HUES6 (cell line): ENCODE results near the gene BAHD1.

Experiments used
- H3K27ac ChIP-seq: 2 replicates; pipeline ENCODE4 v1.7.0; 2013; ENCODE audit warnings: low read depth, mild to moderate bottlenecking, low read length, inconsistent platforms
- H3K27me3 ChIP-seq: 2 replicates; pipeline ENCODE4 v1.6.1; 2013; ENCODE audit warnings: low read length; ENCODE audit not compliant: control insufficient read depth, insufficient read depth
- H3K36me3 ChIP-seq: 2 replicates; pipeline ENCODE4 v1.6.1; 2013; ENCODE audit warnings: low read length; ENCODE audit not compliant: control insufficient read depth, insufficient read depth
- H3K4me1 ChIP-seq: 2 replicates; pipeline ENCODE4 v1.6.1; 2013; ENCODE audit warnings: low read length; ENCODE audit not compliant: control insufficient read depth, insufficient read depth
- H3K4me3 ChIP-seq: 2 replicates; pipeline ENCODE4 v1.5.1; 2013; ENCODE audit warnings: low read depth, low read length
- H3K9ac ChIP-seq: one replicate; pipeline ENCODE4 v1.6.1; 2013; ENCODE audit warnings: mild to moderate bottlenecking, low read length
- H3K9me3 ChIP-seq: 2 replicates; pipeline ENCODE4 v1.6.1; 2013; ENCODE audit warnings: low read depth, low read length; ENCODE audit not compliant: control insufficient read depth, insufficient read depth

The BAHD1 gene

DNA sequence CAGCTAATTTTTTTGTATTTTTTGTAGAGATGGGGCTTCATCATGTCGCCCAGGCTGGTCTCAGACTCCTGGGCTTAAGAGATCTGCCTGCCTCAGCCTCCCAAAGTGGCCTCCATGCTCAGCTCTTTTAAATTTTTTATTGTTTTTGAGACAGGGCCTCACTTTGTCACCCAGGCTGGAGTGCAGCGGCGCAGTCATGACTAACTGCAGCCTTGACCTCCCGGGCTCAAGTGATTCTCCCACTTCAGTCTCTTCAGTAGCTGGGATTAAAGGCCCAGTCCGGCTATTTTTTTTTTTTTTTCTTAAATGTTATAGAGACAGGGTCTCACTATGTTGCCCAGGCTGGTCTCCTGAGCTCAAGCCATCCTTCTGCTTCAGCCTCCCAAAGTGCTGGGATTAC lies 15.1 kb upstream of the BAHD1 start:
- 0 out of 2 replicates have a peak, but pooled peaks cover 2% of the 10 kb centered on the region for H3K27me3 ChIP-seq
- no peak overlapping the region for H3K27ac ChIP-seq
- no peak overlapping the region for H3K4me3 ChIP-seq
- peaks cover 30% of the 10 kb centered on the region for H3K4me1 ChIP-seq
- no peak overlapping the region for H3K9ac ChIP-seq
- H3K9me3 ChIP-seq: no peaks in the 10 kb centered on the region
- H3K36me3 ChIP-seq: no peaks in the 10 kb centered on the region

DNA sequence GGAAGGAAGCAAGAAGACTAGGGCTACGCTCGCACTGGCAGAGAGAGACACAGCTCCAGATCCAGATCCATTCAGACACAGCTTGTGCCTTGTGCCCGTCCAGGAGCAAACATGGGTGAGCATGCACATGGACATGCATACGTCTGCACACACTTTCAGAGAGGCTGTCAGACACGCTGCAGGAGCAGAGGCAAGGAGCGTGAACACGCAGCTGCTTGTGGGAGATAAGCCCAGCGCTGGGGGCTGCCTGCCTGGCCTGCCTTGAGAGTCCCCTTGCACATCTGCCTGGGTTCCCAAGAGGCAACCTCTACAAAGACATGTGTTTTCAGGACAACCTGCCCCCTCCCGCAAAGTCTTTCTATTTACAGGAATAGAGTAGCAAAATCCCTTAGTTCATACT lies 13.6 kb upstream of the BAHD1 start:
- no peak overlapping the region for H3K4me3 ChIP-seq
- H3K9ac ChIP-seq: no peak overlapping the region
- H3K4me1 ChIP-seq: peaks cover 19% of the 10 kb centered on the region
- no peaks in the 10 kb centered on the region for H3K9me3 ChIP-seq
- no peak overlapping the region for H3K27ac ChIP-seq
- no peaks in the 10 kb centered on the region for H3K36me3 ChIP-seq
- H3K27me3 ChIP-seq: peaks cover under 1% of the 10 kb centered on the region; the same call in 1 of the 2 replicates

DNA sequence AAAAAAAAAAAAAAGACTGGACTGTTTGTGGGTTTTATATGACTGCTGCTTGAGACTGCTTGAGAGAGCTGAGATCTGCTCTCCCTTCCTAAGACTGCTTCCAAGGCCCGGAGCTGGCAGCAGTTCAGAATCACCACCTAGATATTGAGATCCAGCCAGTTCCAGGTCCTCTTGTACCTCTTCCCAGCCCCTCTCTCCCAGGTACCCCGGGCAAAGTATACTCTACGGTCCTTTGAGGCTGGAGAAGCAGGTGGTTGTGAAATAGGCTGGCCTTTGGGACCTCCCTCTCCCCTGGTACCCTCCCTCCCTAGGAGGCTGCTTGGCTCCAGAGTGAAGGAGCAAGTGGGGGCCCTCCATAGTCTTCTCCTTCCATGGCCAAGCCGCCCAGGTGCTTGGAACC lies 12.6 kb upstream of the BAHD1 start:
- no peaks in the 10 kb centered on the region for H3K36me3 ChIP-seq
- no peaks in the 10 kb centered on the region for H3K9me3 ChIP-seq
- H3K4me1 ChIP-seq: peaks cover 19% of the 10 kb centered on the region
- no peak overlapping the region for H3K9ac ChIP-seq
- H3K27ac ChIP-seq: no peak overlapping the region
- H3K4me3 ChIP-seq: no peak overlapping the region
- H3K27me3 ChIP-seq: peaks cover 9% of the 10 kb centered on the region

DNA sequence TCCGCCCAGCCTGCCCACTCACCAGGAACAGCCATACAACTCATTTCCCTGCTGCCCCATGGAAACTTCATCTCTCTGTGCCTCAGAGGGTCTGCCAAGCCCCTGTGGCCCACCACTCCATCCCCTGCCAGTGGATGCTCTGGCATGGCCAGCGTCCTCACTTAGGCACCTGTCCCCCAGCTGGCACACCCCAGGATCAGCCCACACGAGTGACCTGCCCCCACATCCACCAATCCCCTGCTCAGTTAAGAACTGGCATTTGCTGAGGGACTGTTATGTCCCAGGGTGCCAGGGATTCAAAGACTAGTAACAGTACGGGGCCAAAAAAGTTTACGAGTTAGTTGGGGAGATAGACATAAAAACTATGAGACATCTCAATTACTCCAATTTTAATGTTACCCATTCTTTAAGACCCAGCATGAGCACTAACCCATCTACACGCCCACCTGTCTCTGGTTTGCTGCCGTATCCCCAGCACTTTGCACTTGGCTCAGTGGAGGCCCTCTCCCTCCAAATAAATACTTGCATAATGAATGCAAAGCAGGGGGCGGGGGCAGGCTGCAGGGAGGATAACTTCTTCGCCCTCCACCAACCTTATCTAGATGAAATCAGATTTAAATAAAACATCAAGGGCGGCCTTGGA lies 11.6 kb upstream of the BAHD1 start:
- H3K9ac ChIP-seq: no peak overlapping the region
- H3K27me3 ChIP-seq: peaks cover 19% of the 10 kb centered on the region
- H3K4me1 ChIP-seq: peaks cover 19% of the 10 kb centered on the region
- H3K36me3 ChIP-seq: no peaks in the 10 kb centered on the region
- no peak overlapping the region for H3K4me3 ChIP-seq
- H3K9me3 ChIP-seq: no peaks in the 10 kb centered on the region
- H3K27ac ChIP-seq: no peak overlapping the region

DNA sequence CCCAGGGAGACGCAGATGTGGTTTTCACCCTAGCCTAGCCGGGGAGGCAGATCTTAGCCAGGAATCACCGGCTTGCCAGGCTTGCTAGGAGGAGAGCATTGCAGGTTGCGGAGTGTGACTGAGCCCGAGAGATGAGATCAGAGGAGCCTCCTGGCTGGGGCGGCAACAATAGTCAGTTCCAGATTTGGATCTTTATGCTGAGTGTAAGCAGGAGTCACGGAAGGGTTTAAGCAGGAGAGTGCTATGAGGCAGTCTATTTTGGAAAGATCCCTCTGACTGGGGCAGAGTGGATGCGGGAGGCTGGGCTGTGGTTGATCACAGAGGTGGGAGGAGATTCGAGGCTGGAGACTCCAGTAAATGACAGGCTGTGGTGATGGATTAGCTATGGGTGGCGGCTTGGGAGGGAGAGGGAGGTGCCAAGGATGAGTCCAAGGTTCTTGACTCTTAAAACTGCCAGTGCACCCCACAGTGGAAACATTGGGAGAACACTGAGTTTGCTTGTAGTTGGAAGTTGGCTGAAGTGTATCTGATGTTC lies 10.4 kb upstream of the BAHD1 start:
- Histone ChIP-seq H3K9me3 (no peaks in the 10 kb centered on the region), H3K27ac (no peak overlapping the region), H3K27me3 (peaks cover 30% of the 10 kb centered on the region), H3K9ac (no peak overlapping the region), H3K36me3 (no peaks in the 10 kb centered on the region), H3K4me1 (peaks cover 25% of the 10 kb centered on the region), H3K4me3 (no peak overlapping the region)

DNA sequence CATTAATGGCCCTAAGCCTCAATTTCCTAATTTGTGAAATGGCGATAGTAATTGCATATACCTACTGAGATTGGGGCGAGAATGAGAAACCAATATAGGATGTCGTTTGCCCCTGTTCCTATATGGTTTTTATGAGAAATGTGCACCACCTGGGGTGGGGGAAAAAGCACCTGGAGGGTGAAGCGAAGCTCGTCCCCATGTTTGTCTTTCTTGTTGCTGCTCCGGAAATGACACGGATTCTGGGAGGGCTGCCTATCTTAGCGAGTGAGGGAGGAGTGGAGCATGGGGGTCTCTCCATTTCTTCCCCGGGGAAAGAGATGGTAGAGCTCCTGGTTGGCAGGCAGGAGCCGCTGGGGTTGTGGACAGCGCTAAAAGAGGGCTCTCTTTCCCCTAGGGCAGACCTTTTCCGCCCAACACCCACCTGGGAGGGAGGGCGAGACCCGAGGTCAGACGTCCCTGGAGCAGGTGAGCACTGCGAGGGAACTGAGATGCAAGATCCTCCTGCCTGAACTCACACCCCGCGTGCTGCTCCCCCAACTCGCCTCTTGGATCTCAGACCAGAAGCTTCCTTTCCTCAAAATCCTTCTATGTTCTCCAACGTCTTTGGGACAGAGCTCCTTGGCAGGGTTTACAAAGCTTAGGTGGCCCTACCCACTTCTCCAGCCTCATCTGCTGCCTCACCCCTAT lies 5.6 kb upstream of the BAHD1 start:
- H3K27ac ChIP-seq: no peak overlapping the region
- peaks cover 38% of the 10 kb centered on the region for H3K4me1 ChIP-seq
- peaks cover 54% of the 10 kb centered on the region for H3K27me3 ChIP-seq
- no peaks in the 10 kb centered on the region for H3K36me3 ChIP-seq
- H3K9me3 ChIP-seq: no peaks in the 10 kb centered on the region
- peak overlapping the region; percentile 8 for H3K9ac ChIP-seq
- H3K4me3 ChIP-seq: peak overlapping the region; percentile 63

DNA sequence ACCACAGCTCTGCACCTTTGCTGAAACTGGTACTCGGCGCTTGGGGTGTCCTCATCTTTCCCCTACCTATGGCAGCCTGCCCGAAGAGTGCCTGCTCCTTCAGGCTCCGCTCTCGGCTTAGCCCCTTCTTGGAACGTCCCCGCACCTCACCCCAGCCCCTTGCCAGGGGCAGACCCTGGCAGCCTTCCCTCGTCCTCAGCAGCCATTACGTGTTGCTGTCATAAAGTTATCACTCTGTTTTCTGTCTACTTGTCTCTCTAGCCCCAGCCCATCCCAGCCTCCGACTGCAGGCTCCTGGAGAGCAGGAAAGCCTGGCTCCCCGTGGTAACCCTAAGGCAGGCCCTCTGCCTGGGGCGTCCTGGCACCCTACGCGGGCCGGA lies 5.1 kb upstream of the BAHD1 start:
- Histone ChIP-seq H3K4me3 (peak overlapping the region; percentile 63), H3K9me3 (no peaks in the 10 kb centered on the region), H3K36me3 (no peaks in the 10 kb centered on the region), H3K27me3 (peaks cover 54% of the 10 kb centered on the region), H3K27ac (no peak overlapping the region), H3K4me1 (peaks cover 33% of the 10 kb centered on the region), H3K9ac (peak overlapping the region; percentile 8)

DNA sequence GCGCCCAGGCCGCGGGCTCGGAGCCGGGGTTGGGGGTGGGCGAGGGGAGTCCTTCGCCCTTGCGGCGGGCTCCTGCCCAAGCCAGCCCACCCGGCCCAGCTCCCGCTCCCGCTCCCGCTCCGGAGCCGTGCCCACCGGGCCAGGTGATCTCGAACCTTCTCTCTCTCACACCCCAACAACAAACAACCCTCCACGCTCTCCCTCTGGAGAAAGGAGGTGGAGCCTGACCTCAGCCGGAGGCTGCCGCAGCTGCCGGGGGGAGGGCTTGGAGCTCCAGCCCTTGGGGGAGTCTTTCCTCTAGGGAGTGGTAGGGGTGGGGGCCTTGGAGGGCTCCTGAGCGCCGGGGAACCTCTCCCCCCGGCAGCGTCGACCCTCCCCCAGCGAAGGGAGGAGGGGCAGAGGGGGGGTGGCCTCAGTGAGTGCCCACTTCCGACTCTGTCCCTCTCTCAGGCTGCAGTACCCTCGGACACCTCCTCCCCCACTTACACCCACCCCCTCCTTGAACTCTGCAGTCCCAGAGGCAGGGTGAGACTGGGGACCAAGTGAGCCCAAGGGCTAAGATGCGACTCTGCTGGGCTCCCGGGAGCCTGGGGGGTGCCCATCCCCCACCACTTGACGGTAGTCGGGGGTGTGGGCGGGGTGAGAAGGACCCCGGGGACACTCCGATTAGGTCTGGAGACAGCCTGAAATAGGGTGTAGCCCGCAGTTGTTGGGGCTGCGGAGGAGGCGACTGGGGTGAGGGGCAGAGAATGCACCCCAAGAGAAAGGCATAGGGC lies 4.4 kb upstream of the BAHD1 start:
- no peak overlapping the region for H3K27ac ChIP-seq
- peaks cover 54% of the 10 kb centered on the region for H3K27me3 ChIP-seq
- H3K4me3 ChIP-seq: peak overlapping the region; percentile 63
- H3K9me3 ChIP-seq: no peaks in the 10 kb centered on the region
- peak overlapping the region; percentile 52 for H3K9ac ChIP-seq
- H3K36me3 ChIP-seq: no peaks in the 10 kb centered on the region
- peaks cover 33% of the 10 kb centered on the region for H3K4me1 ChIP-seq

DNA sequence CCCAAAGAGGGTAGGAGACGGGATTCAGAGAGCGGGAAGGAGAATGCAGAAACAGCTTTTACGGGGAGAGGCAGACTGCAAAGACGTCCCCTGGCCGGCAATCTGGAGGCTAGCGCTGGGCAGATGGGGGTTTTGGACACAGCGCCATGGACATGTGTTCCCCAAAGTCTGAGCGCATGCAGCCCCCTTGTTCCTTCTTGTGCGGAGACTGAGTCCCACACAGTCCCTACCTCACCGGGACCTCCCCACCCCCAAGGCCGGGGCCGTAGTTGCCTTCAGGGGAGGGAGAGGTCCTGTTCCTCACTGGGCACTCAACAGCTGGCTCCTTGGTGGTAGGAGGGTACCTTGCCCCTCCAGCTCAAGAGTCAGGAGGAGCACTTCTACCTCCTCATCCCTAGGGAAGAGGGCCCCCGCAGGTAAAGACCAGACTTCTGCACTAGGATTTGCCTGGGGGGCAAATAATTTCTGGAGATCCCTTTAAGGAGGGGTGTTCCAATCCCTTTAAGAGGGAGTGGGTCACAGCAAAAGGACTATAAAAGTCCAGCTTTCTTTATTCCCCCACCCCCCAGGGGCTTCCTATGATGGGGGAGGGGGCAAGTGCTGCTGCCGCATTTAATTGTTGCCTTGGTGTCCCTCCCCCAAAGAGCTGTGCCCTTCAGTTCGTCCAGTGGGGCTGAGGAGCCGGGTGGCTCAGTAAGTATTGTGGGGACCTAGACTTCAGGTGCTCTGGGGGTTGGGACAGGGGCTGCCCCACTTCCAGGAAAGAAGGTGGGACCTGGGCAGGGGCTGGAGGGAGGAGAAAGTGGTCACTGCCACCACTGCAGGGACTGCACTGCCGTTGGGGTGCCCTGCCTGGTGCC lies 3.6 kb upstream of the BAHD1 start:
- Histone ChIP-seq H3K27ac (no peak overlapping the region), H3K9ac (peak overlapping the region; percentile 52), H3K27me3 (peaks cover 54% of the 10 kb centered on the region), H3K4me3 (peak overlapping the region; percentile 63), H3K9me3 (no peaks in the 10 kb centered on the region), H3K36me3 (no peaks in the 10 kb centered on the region), H3K4me1 (peaks cover 33% of the 10 kb centered on the region)

DNA sequence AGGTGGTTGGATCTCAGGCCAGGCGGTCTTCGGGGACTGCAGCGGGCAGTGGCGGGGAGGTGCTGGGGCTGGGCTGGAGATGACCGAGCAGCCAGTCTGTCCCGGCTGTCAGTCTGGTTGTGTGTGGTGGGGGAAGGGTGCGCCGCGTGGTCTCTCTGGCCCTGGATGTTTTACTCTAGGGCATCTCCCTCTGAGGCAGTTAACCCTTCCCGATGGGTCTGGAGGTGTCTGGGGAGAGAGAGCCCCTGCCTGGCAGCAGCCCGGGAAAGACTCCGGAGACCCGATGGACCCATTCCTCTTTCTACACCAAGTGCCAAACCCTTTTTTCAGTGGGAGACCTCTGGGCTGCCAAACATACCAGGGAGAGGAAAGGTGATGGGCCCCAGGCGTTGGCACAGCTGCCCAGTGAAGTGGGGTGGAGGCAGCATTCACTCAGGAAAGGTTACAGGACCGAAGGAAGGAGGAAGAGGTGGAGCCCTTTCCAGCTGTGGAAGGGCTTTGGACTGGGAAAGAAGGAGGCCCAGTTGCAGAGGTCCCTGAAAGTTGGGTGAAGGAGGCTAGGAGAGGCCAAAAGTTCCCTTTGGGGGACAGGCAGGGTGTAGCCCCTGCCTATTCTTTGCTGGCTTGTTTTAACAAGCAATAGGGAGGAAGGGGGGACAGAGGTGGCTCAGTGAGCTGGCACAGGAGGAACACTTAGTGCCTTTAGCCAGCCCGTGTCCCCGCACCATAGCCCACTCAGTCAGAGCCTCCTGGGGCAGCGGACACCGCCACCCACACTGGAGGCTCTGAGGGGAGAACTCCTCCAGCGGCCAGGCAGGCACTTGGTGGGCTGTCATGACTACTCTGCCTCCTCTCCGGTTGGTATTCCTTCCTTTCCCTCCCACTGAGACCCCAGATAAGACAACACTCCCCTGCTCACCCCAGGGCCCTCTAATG lies 2.7 kb upstream of the BAHD1 start:
- peaks cover 46% of the 10 kb centered on the region for H3K27me3 ChIP-seq
- no peak overlapping the region for H3K27ac ChIP-seq
- no peaks in the 10 kb centered on the region for H3K36me3 ChIP-seq
- H3K4me3 ChIP-seq: peak overlapping the region; percentile 63
- H3K9ac ChIP-seq: peak overlapping the region; percentile 44
- peaks cover 40% of the 10 kb centered on the region for H3K4me1 ChIP-seq
- H3K9me3 ChIP-seq: no peaks in the 10 kb centered on the region
